Measurements from ENCODE around the gene PROSER3.

Gene PROSER3

GRCh38 chr19:35731353-35731752, 26.6 kb upstream of the PROSER3 start:
- no peak overlapping the region for H3K4me3 ChIP-seq (ENCODE audit: low read depth, low read length)
- no peak for DNase-seq (ENCODE audit: low read depth)
- TF ChIP-seq CTCF (IDR thresholded peaks at IDR 0.05; ENCODE audit: low read depth, low read length) = no peak
- TF ChIP-seq MAX (IDR thresholded peaks at IDR 0.05; ENCODE audit: low read depth, low read length) = no peak
- TF ChIP-seq POLR2A (IDR thresholded peaks at IDR 0.05; ENCODE audit: extremely low read depth, insufficient read length) = no peak
- TF ChIP-seq MYC (IDR thresholded peaks at IDR 0.05; ENCODE audit: low read depth, low read length) = no peak

- H3K4me3 ChIP-seq (ENCODE audit: low read depth, low read length) = no peak overlapping the region
- TF ChIP-seq POLR2A (IDR thresholded peaks at IDR 0.05; ENCODE audit: extremely low read depth, insufficient read length) (no peak), CTCF (IDR thresholded peaks at IDR 0.05; ENCODE audit: low read depth, low read length) (no peak), MYC (IDR thresholded peaks at IDR 0.05; ENCODE audit: low read depth, low read length) (no peak), MAX (IDR thresholded peaks at IDR 0.05; ENCODE audit: low read depth, low read length) (no peak)
- DNase-seq (ENCODE audit: low read depth) = no peak
Measured at GRCh38 chr19:35731779-35732405, 26.1 kb upstream of the PROSER3 start.

- no peak for DNase-seq (ENCODE audit: low read depth)
- no peak overlapping the region for H3K4me3 ChIP-seq (ENCODE audit: low read depth, low read length)
- TF ChIP-seq POLR2A (IDR thresholded peaks at IDR 0.05; ENCODE audit: extremely low read depth, insufficient read length) (no peak), MAX (IDR thresholded peaks at IDR 0.05; ENCODE audit: low read depth, low read length) (no peak), MYC (IDR thresholded peaks at IDR 0.05; ENCODE audit: low read depth, low read length) (no peak), CTCF (IDR thresholded peaks at IDR 0.05; ENCODE audit: low read depth, low read length) (no peak)
Measured at GRCh38 chr19:35732540-35733179, 25.3 kb upstream of the PROSER3 start.

GRCh38 chr19:35733180-35734125, 24.5 kb upstream of the PROSER3 start:
- TF ChIP-seq CTCF (IDR thresholded peaks at IDR 0.05; ENCODE audit: low read depth, low read length) (no peak), MAX (IDR thresholded peaks at IDR 0.05; ENCODE audit: low read depth, low read length) (no peak), MYC (IDR thresholded peaks at IDR 0.05; ENCODE audit: low read depth, low read length) (no peak), POLR2A (IDR thresholded peaks at IDR 0.05; ENCODE audit: extremely low read depth, insufficient read length) (no peak)
- DNase-seq (ENCODE audit: low read depth) = no peak
- no peak overlapping the region for H3K4me3 ChIP-seq (ENCODE audit: low read depth, low read length)

- TF ChIP-seq MYC (IDR thresholded peaks at IDR 0.05; ENCODE audit: low read depth, low read length) = no peak
- no peak for TF ChIP-seq POLR2A (IDR thresholded peaks at IDR 0.05; ENCODE audit: extremely low read depth, insufficient read length)
- no peak for TF ChIP-seq CTCF (IDR thresholded peaks at IDR 0.05; ENCODE audit: low read depth, low read length)
- no peak for TF ChIP-seq MAX (IDR thresholded peaks at IDR 0.05; ENCODE audit: low read depth, low read length)
- no peak for DNase-seq (ENCODE audit: low read depth)
- H3K4me3 ChIP-seq (ENCODE audit: low read depth, low read length) = no peak overlapping the region
Measured at GRCh38 chr19:35734273-35734672, 23.7 kb upstream of the PROSER3 start.

All from NB4 (cell line).